ENCODE measurements around the gene SLC25A21. TPM values are rescaled to one million over a fixed set of nuclear protein-coding genes. Genes with fewer than 3 reads are reported as not detected.
"Not testable (repeated sequence)": the region's sequence is repeated elsewhere in the genome, so short reads cannot be mapped to it uniquely, and the experiment has no call there.

The SLC25A21 gene
- total RNA-seq, 2 donors from 2014 or later: 1.00 to 1.2 TPM

GRCh38 chr14:36863271-36863670 is 309.1 kb downstream of the SLC25A21 start:
- intact Hi-C loops (cut with DNase I): no loop called here

GRCh38 chr14:36862237-36862636 is 310.2 kb downstream of the SLC25A21 start:
- intact Hi-C loops (cut with DNase I); DNase-seq (ENCODE audit: low spot score): not testable (repeated sequence)

More at GRCh38 chr14:36863271-36863670, 309.1 kb downstream of the SLC25A21 start:
- DNase-seq (ENCODE audit: low spot score): no peak

- no peak for DNase-seq (ENCODE audit: low spot score)
- intact Hi-C loops (cut with DNase I): no loop called here
Observed at GRCh38 chr14:36860831-36861230, 311.6 kb downstream of the SLC25A21 start.

GRCh38 chr14:36859119-36859518 is 313.3 kb downstream of the SLC25A21 start:
- intact Hi-C loops (cut with DNase I): no loop called here
- no peak for DNase-seq (ENCODE audit: low spot score)

GRCh38 chr14:36857842-36858445 is 314.5 kb downstream of the SLC25A21 start:
- peak; percentile 78 for DNase-seq (ENCODE audit: low spot score)
- intact Hi-C loops (cut with DNase I): no loop called here

- DNase-seq (ENCODE audit: low spot score): no peak
- intact Hi-C loops (cut with DNase I): no loop called here
Observed at GRCh38 chr14:36857136-36857535, 315.3 kb downstream of the SLC25A21 start.

GRCh38 chr14:36856095-36856878 is 316.1 kb downstream of the SLC25A21 start:
- intact Hi-C loops (cut with DNase I): no loop called here
- peak; percentile 78 for DNase-seq (ENCODE audit: low spot score)

GRCh38 chr14:36855396-36855795 is 317.0 kb downstream of the SLC25A21 start:
- intact Hi-C loops (cut with DNase I): no loop called here
- DNase-seq (ENCODE audit: low spot score): no peak

- intact Hi-C loops (cut with DNase I): no loop called here
- no peak for DNase-seq (ENCODE audit: low spot score)
Observed at GRCh38 chr14:36852981-36853691, 319.3 kb downstream of the SLC25A21 start.

- intact Hi-C loops (cut with DNase I): no loop called here
- DNase-seq (ENCODE audit: low spot score): no peak
Observed at GRCh38 chr14:36848213-36848612, 324.2 kb downstream of the SLC25A21 start.

GRCh38 chr14:36847366-36847765 is 325.0 kb downstream of the SLC25A21 start:
- no peak for DNase-seq (ENCODE audit: low spot score)
- intact Hi-C loops (cut with DNase I): no loop called here

GRCh38 chr14:36845356-36846012 is 326.9 kb downstream of the SLC25A21 start:
- no peak for DNase-seq (ENCODE audit: low spot score)
- intact Hi-C loops (cut with DNase I): no loop called here

- no peak for DNase-seq (ENCODE audit: low spot score)
- intact Hi-C loops (cut with DNase I): no loop called here
Observed at GRCh38 chr14:36844443-36845195, 327.8 kb downstream of the SLC25A21 start.

GRCh38 chr14:36843410-36843809 is 329.0 kb downstream of the SLC25A21 start:
- intact Hi-C loops (cut with DNase I): no loop called here
- DNase-seq (ENCODE audit: low spot score): no peak

- intact Hi-C loops (cut with DNase I): no loop called here
- no peak for DNase-seq (ENCODE audit: low spot score)
Observed at GRCh38 chr14:36835128-36835527, 337.3 kb downstream of the SLC25A21 start.

- no peak for DNase-seq (ENCODE audit: low spot score)
- intact Hi-C loops (cut with DNase I): no loop called here
Observed at GRCh38 chr14:36834293-36834692, 338.1 kb downstream of the SLC25A21 start.

GRCh38 chr14:36829547-36829946 is 342.9 kb downstream of the SLC25A21 start:
- intact Hi-C loops (cut with DNase I): no loop called here
- no peak for DNase-seq (ENCODE audit: low spot score)

GRCh38 chr14:36827861-36828260 is 344.5 kb downstream of the SLC25A21 start:
- no peak for DNase-seq (ENCODE audit: low spot score)
- intact Hi-C loops (cut with DNase I): no loop called here

GRCh38 chr14:36826614-36827013 is 345.8 kb downstream of the SLC25A21 start:
- intact Hi-C loops (cut with DNase I): no loop called here
- no peak for DNase-seq (ENCODE audit: low spot score)

All from posterior vena cava (tissue), 2 donors.